ENCODE measurements around the gene MFSD6L. TPM values are rescaled to one million over a fixed set of nuclear protein-coding genes. Genes with fewer than 3 reads are reported as not detected.

MFSD6L gene
- total and polyA plus RNA-seq, 2 of the 13 experiments (the other 11 are each of a cell fraction or from before 2014, with no cell fraction given) = not detected

DNA sequence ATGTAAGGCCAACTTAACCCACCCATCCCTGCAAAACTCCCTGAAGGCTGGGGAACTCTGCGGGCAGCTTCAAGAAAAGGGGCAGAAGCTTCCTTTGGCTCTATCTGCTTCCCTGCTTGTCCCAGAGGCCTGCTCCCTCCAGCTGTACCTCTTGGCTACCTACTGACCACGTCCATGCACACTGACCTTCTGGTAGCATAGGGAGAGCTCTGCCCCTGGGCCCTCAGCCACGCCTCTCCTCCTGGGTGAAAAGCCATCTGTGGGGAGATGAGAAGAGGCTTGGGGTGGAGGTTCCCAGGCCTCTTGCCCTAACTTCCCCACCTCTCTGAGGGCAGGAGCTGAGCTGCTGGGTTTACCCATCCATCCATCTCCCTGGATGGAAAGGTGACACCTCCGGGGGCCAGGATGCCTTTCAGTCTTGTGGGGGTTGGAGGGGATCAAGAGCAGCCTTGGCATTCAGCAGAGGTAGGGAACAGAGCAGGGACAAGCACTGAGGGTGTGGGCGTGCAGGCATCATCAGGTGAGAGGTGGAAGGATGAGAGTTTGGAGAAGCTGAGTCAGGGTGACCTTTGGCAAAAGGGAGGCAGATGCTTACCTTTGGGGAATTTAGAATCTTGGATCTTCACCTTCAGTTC lies 23.4 kb upstream of the MFSD6L start:
- Histone ChIP-seq H3K79me2 (ENCODE audit: insufficient read depth, low read length) (no peaks in the 10 kb centered on the region), H3K9me3 (ENCODE audit: low read length) (peaks cover 11% of the 10 kb centered on the region), H3K27me3 (ENCODE audit: control insufficient read depth in 1 of 2, insufficient read depth in 2 of 2, low read length in 2 of 2) (no peaks in the 10 kb centered on the region; a peak in 3 of 5 replicates), H3K36me3 (replicated peaks in 1 of 2; ENCODE audit: control insufficient read depth in 1 of 2, insufficient read depth in 2 of 2, low read length in 2 of 2) (no peaks in the 10 kb centered on the region), H3K4me3 (replicated peaks in 1 of 3; ENCODE audit: insufficient read depth in 1 of 3, low read depth in 2 of 3, low read length in 3 of 3) (no peak overlapping the region), H4K20me1 (ENCODE audit: insufficient read depth, low read length) (no peaks in the 10 kb centered on the region), H2AFZ (ENCODE audit: low read length) (no peak overlapping the region), H3K4me2 (ENCODE audit: low read depth, low read length) (no peak overlapping the region), H3K9ac (ENCODE audit: insufficient read depth, low read depth, low read length) (no peak overlapping the region), H3K27ac (ENCODE audit: extremely low read length, insufficient read depth, low read length) (no peak overlapping the region), H3K4me1 (ENCODE audit: insufficient read depth, low read length) (no peaks in the 10 kb centered on the region)
- FAIRE-seq (no peak), DNase-seq (ENCODE audit: low spot score) (no peak), ATAC-seq (no peak)
- BruUV-seq (replicated peaks) = no TSS peak
- WGBS (ENCODE audit: low lambda C conversion rate) = 27% methylated on average over 5 of the region's 5 CpGs
- intact Hi-C loops (cut with micrococcal nuclease; ENCODE audit: unreplicated experiment) (no loop called here), in situ Hi-C loops (cut with HindIII; ENCODE audit: extremely low pct_ligation_motif_present, low pct_unique_long_range_greater_than_20kb) (no loop called here)
- POLR2A ChIA-PET = no interaction called here
- CTCF ChIA-PET (ENCODE audit: low intra/inter-chr PET ratio, low total read pairs) = no interaction called here
- TF ChIP-seq ZNF224 (CRISPR knock-in tag; IDR thresholded peaks at IDR 0.05) (no peak), ZNF674 (CRISPR knock-in tag; IDR thresholded peaks at IDR 0.05; ENCODE audit: low read depth) (no peak), U2AF2 (IDR thresholded peaks at IDR 0.05; ENCODE audit: low read depth, low read length) (no peak), POLR2AphosphoS2 (IDR thresholded peaks at IDR 0.05; ENCODE audit: low read depth, low read length) (no peak)

- Histone ChIP-seq H2AFZ (ENCODE audit: low read length) (no peak overlapping the region), H3K4me2 (ENCODE audit: low read depth, low read length) (no peak overlapping the region), H3K4me3 (replicated peaks in 1 of 3; ENCODE audit: insufficient read depth in 1 of 3, low read depth in 2 of 3, low read length in 3 of 3) (no peak overlapping the region), H3K27me3 (ENCODE audit: control insufficient read depth in 1 of 2, insufficient read depth in 2 of 2, low read length in 2 of 2) (no peaks in the 10 kb centered on the region; a peak in 3 of 5 replicates), H3K4me1 (ENCODE audit: insufficient read depth, low read length) (no peaks in the 10 kb centered on the region), H3K9me3 (ENCODE audit: low read length) (peaks cover 11% of the 10 kb centered on the region), H3K9ac (ENCODE audit: insufficient read depth, low read depth, low read length) (no peak overlapping the region), H3K27ac (ENCODE audit: extremely low read length, insufficient read depth, low read length) (no peak overlapping the region), H4K20me1 (ENCODE audit: insufficient read depth, low read length) (no peaks in the 10 kb centered on the region), H3K36me3 (replicated peaks in 1 of 2; ENCODE audit: control insufficient read depth in 1 of 2, insufficient read depth in 2 of 2, low read length in 2 of 2) (no peaks in the 10 kb centered on the region), H3K79me2 (ENCODE audit: insufficient read depth, low read length) (no peaks in the 10 kb centered on the region)
- WGBS (ENCODE audit: low lambda C conversion rate) = 12% methylated on average over 10 of the region's 10 CpGs
- intact Hi-C loops (cut with micrococcal nuclease; ENCODE audit: unreplicated experiment) = no loop called here
- ChIA-PET CTCF (ENCODE audit: low intra/inter-chr PET ratio, low total read pairs) (no interaction called here), POLR2A (no interaction called here)
- no peak for TF ChIP-seq ZNF772 (CRISPR knock-in tag; IDR thresholded peaks at IDR 0.05)
- TF ChIP-seq RFXAP (CRISPR knock-in tag; IDR thresholded peaks at IDR 0.05; ENCODE audit: borderline replicate concordance) = no peak
- no peak for TF ChIP-seq ZNF343 (CRISPR knock-in tag; IDR thresholded peaks at IDR 0.05)
- ATAC-seq (no peak), FAIRE-seq (no peak), DNase-seq (ENCODE audit: low spot score) (no peak)
- no TSS peak for BruUV-seq (replicated peaks)
- in situ Hi-C loops (cut with HindIII; ENCODE audit: extremely low pct_ligation_motif_present, low pct_unique_long_range_greater_than_20kb) = no loop called here
These were observed 22.4 kb upstream of the MFSD6L start for GRCh38 chr17:8821446-8822105.
